Effector memory CD4-positive, alpha-beta T cell (primary cell): ENCODE data around the gene FHL1.
"Not testable (repeated sequence)": the region's sequence is repeated elsewhere in the genome, so short reads cannot be mapped to it uniquely, and the experiment has no call there.

Experiments
- DNase-seq, 3 donors: peaks; one replicate each; pipeline ENCODE4 v3.0.0-alpha.2; 2020
- H3K27ac ChIP-seq: 2 replicates; pipeline ENCODE4 v1.7.0; 2013; ENCODE audit warnings: mild to moderate bottlenecking, low read length, moderate library complexity; ENCODE audit not compliant: insufficient read depth, poor library complexity, severe bottlenecking
- H3K27me3 ChIP-seq: replicated peaks from 2 replicates; pipeline ENCODE4 v1.7.0; 2013; ENCODE audit warnings: mild to moderate bottlenecking, low read length; ENCODE audit not compliant: insufficient read depth, control insufficient read depth, poor library complexity, severe bottlenecking
- H3K36me3 ChIP-seq: 2 replicates; pipeline ENCODE4 v1.7.0; 2013; ENCODE audit warnings: mild to moderate bottlenecking, low read length, moderate library complexity; ENCODE audit not compliant: control insufficient read depth, insufficient read depth
- H3K4me1 ChIP-seq: 2 replicates; pipeline ENCODE4 v1.7.0; 2013; ENCODE audit warnings: low read length, mild to moderate bottlenecking; ENCODE audit not compliant: control insufficient read depth, insufficient read depth, poor library complexity, severe bottlenecking
- H3K4me3 ChIP-seq: 2 replicates; pipeline ENCODE4 v1.7.0; 2013; ENCODE audit warnings: low read length, low read depth, mild to moderate bottlenecking; ENCODE audit not compliant: insufficient read depth, poor library complexity, severe bottlenecking
- H3K9me3 ChIP-seq: 2 replicates; pipeline ENCODE4 v1.7.0; 2013; ENCODE audit warnings: mild to moderate bottlenecking, low read length, moderate library complexity; ENCODE audit not compliant: control insufficient read depth

FHL1 gene

DNA sequence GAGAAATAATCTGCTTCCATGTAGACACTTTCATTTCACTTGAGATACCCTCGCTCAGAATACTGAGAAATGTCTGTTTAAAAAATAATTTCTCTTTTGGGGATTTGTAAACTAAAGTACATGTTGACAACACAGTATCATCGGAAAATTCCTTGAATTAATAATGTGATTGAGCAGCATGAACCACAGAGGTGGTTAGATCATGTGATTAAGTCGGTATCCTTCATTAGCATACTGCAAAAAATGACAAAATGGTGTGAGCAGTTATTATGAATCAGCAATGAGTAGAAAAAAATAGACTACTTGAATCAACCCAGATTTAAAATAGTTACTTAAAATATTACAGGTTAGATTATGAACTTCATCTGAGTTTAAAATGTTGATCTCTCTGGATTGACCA lies 89.7 kb downstream of the FHL1 start:
- peaks cover 1% of the 10 kb centered on the region for H3K36me3 ChIP-seq
- DNase-seq, result no peak
- no peak overlapping the region for H3K4me3 ChIP-seq
- H3K27me3 ChIP-seq, result no peaks in the 10 kb centered on the region
- no peaks in the 10 kb centered on the region for H3K4me1 ChIP-seq
- no peaks in the 10 kb centered on the region for H3K9me3 ChIP-seq
- no peak overlapping the region for H3K27ac ChIP-seq

DNA sequence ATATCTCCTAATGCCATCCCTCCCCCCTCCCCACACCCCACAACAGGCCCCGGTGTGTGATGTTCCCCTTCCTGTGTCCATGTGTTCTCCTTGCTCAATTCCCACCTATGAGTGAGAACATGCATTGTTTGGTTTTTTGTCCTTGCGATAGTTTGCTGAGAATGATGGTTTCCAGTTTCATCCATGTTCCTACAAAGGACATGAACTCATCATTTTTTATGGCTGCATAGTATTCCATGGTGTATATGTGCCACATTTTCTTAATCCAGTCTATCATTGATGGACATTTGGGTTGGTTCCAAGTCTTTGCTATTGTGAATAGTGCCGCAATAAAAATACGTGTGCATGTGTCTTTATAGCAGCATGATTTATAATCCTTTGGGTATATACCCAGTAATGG lies 90.5 kb downstream of the FHL1 start:
- H3K27me3 ChIP-seq, H3K4me1 ChIP-seq, H3K4me3 ChIP-seq, H3K36me3 ChIP-seq, DNase-seq, H3K27ac ChIP-seq, H3K9me3 ChIP-seq: not testable (repeated sequence)

DNA sequence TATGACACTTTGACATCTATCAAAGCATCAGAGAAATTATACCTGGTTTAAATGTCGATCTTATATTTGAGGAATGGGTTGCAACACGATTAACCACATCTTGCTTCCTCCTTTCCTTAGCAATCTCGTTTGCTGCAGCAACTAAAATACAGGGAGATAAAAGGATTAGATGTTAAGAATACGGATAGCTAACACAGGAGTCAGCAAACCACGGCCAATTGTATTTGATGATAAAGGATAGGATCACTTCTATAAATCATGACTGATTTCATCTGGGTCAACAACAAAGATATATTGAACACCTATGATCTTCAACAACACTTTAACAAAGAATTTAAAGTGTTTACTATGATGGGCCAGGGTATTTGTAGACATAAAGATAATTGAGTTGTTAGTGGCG lies 98.9 kb downstream of the FHL1 start:
- Histone ChIP-seq H3K27ac (no peak overlapping the region), H3K36me3 (peaks cover 5% of the 10 kb centered on the region), H3K4me1 (no peaks in the 10 kb centered on the region), H3K9me3 (no peaks in the 10 kb centered on the region), H3K4me3 (no peak overlapping the region), H3K27me3 (no peaks in the 10 kb centered on the region)
- DNase-seq, result no peak

DNA sequence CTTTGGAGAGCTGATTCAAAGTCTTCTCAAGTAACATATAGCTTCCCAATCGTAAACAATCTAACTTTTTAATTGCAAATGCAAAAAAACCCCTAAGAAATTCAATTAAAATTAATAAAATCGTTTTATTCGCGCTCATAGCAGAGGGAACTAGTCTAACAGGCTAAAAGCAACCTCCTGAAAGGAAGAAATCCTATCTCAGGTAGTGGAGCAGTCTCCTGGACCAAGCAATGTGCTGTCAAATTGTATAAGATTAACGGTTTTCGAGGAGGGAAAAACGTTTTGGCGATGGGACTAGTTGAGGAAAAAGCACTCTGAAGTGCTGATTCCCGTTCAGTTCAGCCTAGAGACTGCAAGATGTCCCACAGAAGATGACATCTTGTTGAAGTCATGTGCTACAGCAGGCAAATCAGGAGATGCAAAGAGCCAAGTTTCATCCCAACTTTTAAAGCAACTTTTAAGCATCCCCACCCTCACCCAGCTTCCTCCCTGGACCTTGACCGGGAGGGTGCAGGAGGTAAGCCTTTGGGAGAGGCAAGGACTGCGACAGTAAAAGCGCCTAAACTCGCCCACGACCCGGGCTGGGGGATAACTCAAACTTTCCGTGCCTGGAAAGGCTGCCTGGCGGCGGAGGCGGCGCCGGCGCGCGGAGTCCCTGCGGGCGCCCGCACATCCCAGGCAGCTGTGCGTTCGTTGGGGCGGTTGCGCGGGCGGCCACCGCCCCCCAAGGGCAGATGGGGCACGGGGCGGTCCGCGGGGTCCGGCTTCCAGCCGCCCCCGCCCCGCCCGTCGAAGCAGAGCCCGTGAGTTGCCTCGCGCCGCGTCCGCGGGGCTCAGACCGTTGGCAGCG lies 103.1 kb downstream of the FHL1 start:
- Histone ChIP-seq H3K9me3 (no peaks in the 10 kb centered on the region), H3K27ac (peak overlapping the region; percentile 57), H3K27me3 (no peaks in the 10 kb centered on the region), H3K4me1 (no peaks in the 10 kb centered on the region), H3K4me3 (peak overlapping the region; percentile 68), H3K36me3 (no peaks in the 10 kb centered on the region)
- peak in 2 of 3 donors; percentile 0 to 3 for DNase-seq

DNA sequence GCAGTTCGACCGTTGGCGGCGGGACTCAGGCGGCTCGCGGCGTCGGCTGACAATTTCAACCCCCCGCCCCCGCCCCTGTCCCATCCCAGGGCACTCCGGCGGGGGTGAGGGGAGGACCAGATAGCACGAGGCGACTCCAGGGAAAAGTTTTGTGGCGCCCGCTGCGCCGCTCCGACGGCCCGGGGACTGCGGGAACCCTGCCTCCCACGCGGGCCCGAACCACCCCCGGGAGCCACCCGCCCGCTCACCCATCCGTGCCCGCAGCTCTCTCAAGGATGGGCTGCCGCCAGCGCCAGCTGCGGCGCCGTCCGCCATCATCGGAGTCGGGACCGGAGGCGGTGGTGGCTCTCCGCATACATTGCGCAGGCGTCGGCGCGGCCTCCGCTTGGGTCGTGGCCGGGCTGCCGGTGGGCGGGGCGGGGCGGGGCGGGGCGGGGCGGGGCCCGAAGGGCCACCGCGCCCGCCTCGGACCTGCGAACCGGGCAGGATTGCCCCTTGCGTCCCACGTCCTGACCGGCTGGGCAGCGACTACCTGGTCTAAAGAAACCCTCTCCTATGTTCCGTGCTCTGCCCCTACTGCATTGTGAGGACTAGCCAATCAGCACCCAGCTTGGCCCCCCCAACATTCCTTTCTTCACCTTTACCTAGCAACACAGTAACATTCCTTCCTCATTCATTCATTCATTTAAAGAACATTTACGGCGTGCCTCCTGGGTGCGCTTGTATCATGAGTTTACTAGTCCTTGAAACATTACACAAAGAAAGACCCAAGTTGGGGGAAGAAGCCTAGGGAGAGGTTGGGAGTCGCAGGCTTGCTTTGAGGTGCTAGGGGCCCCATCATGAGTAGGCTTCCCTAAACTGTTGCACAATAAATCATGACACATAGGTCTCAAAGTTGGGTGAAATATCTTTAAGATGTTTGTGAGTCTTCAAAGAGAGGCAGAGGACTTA lies 104.0 kb downstream of the FHL1 start, which contains the start of gene MAP7D3:
TSS of gene MAP7D3 (minus strand) at position 360 of the 951 bp plus-strand sequence. CDS start at position 318, 42 bp downstream.
- H3K4me3 ChIP-seq, result peak within 1 kb of the TSS; percentile 68
- H3K27me3 ChIP-seq, result no peaks in the 10 kb centered on the region
- H3K9me3 ChIP-seq, result no peaks in the 10 kb centered on the region
- DNase-seq, result peak; percentile 47 to 60 (median 55)
- peak within 1 kb of the TSS; percentile 57 for H3K27ac ChIP-seq
- H3K36me3 ChIP-seq, result no peaks in the 10 kb centered on the region
- no peaks in the 10 kb centered on the region for H3K4me1 ChIP-seq

DNA sequence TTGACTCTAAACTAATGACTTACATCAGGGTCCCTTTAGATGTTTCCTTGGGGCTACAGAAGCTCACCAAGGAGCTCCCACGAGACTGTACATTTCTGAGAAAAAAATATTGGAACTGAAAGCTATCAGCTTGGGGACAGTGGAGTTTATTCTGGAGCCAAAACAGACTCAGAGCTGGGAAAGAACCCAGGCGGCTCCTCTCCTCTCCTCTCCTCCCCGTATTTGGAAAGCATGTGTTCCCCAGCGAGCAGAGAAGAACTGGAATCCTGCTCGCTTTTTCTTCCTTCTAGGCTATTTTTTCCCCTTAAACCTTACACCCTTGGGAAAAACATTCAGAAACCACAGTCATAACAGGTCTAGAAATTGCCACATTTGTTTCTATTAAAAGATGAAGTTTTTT lies 108.2 kb downstream of the FHL1 start:
- Histone ChIP-seq H3K4me1 (no peaks in the 10 kb centered on the region), H3K9me3 (no peaks in the 10 kb centered on the region), H3K27me3 (no peaks in the 10 kb centered on the region), H3K27ac (no peak overlapping the region), H3K4me3 (no peak overlapping the region), H3K36me3 (no peaks in the 10 kb centered on the region)
- DNase-seq, result no peak

DNA sequence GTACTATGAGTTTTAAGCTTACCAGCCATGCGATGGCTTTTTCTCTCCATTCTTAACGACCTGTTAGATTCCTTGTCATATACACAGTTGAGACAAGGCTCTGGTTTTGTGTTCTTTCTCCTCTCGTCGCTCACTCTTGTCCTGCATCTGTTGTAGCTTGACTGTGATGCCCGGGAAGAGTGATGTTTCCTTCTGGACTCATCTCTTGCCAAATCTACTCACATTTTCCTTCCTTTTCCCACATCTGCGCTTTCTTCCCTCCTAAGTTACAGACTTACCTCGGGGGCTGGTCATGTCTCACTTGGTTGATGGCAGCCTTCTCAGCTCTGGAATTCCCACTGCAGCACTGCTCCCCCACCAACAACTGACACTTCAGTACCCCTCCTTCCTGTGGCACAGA lies 108.7 kb downstream of the FHL1 start:
- Histone ChIP-seq H3K4me3 (no peak overlapping the region), H3K27ac (no peak overlapping the region), H3K9me3 (no peaks in the 10 kb centered on the region), H3K36me3 (no peaks in the 10 kb centered on the region), H3K4me1 (no peaks in the 10 kb centered on the region), H3K27me3 (no peaks in the 10 kb centered on the region)
- no peak for DNase-seq

DNA sequence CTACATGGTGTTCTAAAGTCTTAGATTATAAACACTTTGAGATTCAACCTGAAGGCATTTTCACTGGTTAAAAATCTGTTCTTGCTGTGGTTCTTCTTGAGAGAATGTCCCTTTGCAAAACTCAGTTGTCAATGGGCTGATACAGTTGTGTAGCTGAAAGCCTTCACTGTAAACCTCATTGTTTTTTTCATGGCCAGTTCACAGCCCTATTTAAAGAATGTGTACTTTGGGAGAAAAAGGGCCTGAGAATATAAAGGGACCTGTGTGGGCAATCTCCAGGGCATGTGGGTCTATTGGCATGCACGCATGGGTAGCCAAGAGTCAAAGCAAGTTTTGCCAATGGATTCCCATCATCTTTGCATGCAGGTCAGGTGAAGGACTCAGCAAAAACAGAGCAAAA lies 111.6 kb downstream of the FHL1 start:
- Histone ChIP-seq H3K27me3 (no peaks in the 10 kb centered on the region), H3K27ac (no peak overlapping the region), H3K36me3 (no peaks in the 10 kb centered on the region), H3K4me3 (no peak overlapping the region), H3K9me3 (no peaks in the 10 kb centered on the region), H3K4me1 (no peaks in the 10 kb centered on the region)
- no peak for DNase-seq

DNA sequence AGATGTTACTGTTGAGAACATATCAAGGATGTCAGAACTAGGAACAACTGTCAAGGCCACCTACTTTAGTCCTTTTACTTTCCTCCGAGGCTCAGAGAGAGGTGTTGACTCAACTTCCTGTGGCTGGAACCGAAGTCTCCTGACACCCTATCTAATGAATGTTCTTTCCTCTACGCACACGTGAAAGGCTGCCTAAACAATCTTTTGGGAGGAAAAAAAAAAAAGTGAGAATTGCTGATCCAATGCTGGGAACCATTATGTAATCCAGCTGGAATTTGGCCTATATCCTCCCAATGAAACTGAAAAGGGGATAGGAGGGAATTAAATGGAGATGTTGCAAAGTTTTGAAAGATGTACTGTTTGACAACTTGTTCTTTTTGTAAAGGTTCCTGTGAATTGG lies 112.2 kb downstream of the FHL1 start:
- no peaks in the 10 kb centered on the region for H3K36me3 ChIP-seq
- no peak overlapping the region for H3K27ac ChIP-seq

DNA sequence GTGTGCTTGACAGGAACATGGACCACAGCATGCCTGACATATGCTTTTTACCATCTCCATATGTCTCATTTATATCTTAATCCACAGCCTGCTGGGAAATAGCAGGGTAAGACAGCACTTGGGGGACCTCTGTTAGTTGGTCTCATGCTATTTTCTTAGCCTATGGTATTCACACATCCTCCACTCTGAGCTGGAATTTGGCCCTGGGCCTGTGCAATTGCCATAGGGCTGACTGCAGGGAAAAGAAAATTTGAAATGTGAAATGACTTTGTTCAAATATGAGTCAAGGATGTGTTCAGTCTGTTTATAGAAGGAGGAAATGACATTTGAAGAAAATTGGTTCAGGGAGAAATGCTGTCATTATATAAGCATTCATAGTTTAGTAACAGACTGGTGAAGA lies 113.4 kb downstream of the FHL1 start:
- no peak for DNase-seq
- H3K4me3 ChIP-seq, result no peak overlapping the region
- no peaks in the 10 kb centered on the region for H3K4me1 ChIP-seq
- H3K9me3 ChIP-seq, result no peaks in the 10 kb centered on the region
- H3K27ac ChIP-seq, result no peak overlapping the region
- no peaks in the 10 kb centered on the region for H3K36me3 ChIP-seq
- H3K27me3 ChIP-seq, result no peaks in the 10 kb centered on the region

More for the DNA sequence above, 112.2 kb downstream of the FHL1 start:
- Histone ChIP-seq H3K4me3 (no peak overlapping the region), H3K9me3 (no peaks in the 10 kb centered on the region), H3K4me1 (no peaks in the 10 kb centered on the region), H3K27me3 (no peaks in the 10 kb centered on the region)
- no peak for DNase-seq
